Activated CD8-positive, alpha-beta memory T cell treated with anti-CD3 and anti-CD28 coated beads, Interleukin-2, amount 50 U/mL, for 1 hour (primary cell): ENCODE results near the gene MYO7B.

ENCODE experiments used
- DNase-seq: peaks from one replicate; pipeline ENCODE4 v3.0.0-alpha.2; 2020; ENCODE audit errors: extremely low read depth

MYO7B gene

GRCh38 chr2:127535422-127535901 lies at the start of gene MYO7B:
MYO7B (plus strand) TSS chr2:127535683; CDS start chr2:127559723, 24,040 bp downstream.
- DNase-seq, result no peak

GRCh38 chr2:127485694-127486071 lies 49.8 kb upstream of the MYO7B start:
- no peak for DNase-seq

DNA sequence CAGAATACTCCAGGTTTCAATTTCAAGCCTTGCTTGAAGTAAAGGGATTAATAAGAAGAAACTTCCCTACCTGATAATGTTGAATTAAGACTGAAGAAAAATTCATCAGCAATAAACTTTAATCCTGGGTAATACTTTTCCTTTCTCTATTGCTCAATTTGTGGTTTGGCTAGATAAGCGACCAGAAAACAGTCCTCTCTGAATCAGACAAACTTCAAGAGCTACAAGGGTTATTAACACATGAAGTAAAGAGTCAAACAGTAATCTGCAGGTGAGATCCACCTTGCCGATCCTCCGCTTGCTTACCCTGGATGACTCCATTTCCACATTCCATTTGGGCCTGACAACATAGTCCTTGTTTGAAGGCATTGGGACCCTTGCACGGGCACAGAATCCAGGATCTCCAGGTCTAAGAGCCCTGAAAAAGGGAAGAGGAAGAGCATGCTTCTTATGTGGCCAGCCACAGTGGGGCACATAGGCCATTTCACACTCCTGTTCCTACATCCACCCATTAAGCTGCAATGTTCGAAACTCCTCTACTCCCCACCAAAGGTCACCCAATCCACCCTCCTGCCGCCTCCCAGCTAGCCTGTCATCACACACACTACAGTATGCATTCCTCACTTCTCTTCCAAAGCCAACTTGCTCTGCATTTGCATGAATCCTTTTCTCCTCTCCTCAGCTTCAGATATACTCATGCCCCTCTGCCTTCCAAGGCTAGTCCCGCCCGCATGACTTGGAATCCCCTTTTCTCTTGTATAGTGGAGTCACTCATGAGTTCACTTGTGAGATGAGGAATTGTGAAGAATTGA lies 49.0 kb upstream of the MYO7B start:
- DNase-seq, result no peak

DNA sequence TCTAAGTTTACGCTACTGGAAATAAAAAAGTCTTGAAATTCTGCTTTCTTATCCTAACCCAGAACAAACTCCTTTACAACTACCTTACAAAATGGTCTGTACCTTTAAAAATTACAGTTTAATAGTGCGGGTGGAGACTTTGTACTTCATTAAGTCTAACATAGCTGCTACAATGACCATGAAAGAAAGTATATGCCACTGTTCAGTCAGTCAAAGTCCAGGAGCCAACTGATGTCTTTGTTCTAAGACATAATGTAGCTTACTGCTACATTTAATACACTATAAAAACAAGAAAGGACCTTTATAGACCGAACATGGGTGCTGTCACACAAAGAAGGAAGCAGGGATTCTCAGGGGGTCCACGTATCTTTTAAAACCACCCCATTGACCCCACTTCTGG lies 45.2 kb upstream of the MYO7B start:
- no peak for DNase-seq

DNA sequence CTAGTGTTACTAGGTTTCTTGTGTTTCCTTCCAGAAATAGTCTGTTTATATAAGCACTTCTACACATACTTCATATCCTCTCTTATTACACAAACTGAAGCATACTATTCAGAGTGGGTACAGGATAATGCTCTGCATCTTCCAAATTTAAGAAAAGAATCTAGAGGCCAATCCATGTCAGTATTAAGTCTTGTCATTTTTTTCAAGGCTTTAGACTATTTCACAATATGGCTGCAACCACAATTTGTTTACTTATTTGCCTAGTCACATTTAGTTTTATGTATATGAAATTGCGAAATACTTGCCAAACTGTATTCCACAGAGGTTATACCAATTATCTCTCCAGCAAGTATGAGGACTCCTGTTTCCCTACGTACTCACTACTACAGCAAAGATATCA lies 37.1 kb upstream of the MYO7B start:
- DNase-seq, result no peak

GRCh38 chr2:127503491-127503890 lies 32.0 kb upstream of the MYO7B start:
- DNase-seq, result no peak

GRCh38 chr2:127504552-127505430 lies 30.7 kb upstream of the MYO7B start:
- DNase-seq, result no peak

GRCh38 chr2:127506510-127506909 lies 29.0 kb upstream of the MYO7B start:
- no peak for DNase-seq

DNA sequence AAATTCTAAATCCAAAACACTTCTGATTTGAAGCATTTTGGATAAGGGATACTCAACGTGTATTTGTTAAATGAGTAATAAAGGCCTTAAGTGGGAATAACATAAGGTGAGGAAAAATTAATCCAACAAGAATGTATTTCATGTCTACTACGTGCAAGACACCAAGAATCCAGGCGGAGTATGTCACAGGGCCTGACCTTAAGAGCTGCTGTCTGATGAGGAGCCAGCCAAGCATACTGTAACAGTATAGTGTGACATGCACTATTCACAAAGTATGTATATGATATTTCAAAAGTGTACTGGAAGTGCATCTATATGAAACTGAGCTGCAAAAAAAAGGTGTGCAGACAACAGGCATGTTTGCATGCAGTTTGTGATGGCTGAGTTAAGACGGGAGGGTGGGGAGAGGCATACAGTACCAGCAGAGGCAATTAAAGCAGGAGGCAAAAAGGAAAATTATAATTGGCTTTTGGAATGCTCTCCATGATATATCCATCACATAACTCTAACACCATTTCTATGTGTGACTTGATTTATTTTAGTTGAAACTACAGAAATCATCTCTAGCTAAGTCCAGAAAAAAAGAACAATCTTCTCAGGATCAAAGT lies 27.4 kb upstream of the MYO7B start:
- no peak for DNase-seq

- no peak for DNase-seq
These were observed 26.9 kb upstream of the MYO7B start for GRCh38 chr2:127508631-127509034.

- no peak for DNase-seq
These were observed 25.4 kb upstream of the MYO7B start for GRCh38 chr2:127510073-127510472.

- no peak for DNase-seq
These were observed 24.3 kb upstream of the MYO7B start for GRCh38 chr2:127511090-127511695.

DNA sequence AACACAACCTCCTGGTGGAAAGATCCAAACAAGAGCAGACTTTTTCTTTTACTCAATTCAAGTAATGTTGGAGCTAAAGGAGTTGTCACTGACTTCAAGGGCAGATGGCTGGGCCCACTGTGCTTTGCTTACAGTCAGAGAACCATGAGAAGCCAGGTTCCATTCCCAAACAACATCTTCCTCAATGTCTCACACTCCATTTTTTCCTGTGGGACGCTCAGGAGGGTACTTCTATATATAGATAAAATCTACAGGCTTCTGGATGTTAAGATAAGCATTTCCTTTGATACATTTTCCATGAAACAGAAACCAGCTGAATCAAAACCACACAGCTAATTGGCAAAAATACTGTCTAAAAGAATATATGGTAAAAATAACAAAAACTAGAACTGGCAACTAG lies 23.6 kb upstream of the MYO7B start:
- no peak for DNase-seq

- DNase-seq, result no peak
These were observed 23.1 kb upstream of the MYO7B start for GRCh38 chr2:127512362-127512761.

DNA sequence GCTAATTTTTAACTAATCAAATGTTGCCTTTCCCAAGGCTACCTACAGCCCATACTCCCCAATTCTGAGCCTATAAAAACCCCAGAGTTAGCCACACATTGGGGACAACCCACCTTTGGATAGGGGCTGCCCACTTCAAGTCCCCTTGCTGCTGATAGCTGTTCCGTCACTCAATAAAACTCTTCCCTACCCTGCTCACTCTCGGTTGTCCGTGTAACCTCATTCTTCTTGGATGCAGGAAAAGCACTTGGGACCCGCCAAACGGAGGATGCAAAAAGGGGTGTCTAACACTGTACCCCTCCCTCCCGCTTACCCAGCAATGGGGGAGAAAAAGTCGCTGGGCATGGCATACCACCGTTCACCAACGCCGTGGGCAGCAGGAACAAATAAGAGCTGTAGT lies 21.4 kb upstream of the MYO7B start:
- DNase-seq, result no peak

- no peak for DNase-seq
These were observed 21.0 kb upstream of the MYO7B start for GRCh38 chr2:127514485-127514884.

GRCh38 chr2:127515383-127515915 lies 20.0 kb upstream of the MYO7B start:
- DNase-seq, result no peak

GRCh38 chr2:127516041-127516762 lies 19.3 kb upstream of the MYO7B start:
- no peak for DNase-seq

- no peak for DNase-seq
These were observed 18.0 kb upstream of the MYO7B start for GRCh38 chr2:127517465-127517864.

DNA sequence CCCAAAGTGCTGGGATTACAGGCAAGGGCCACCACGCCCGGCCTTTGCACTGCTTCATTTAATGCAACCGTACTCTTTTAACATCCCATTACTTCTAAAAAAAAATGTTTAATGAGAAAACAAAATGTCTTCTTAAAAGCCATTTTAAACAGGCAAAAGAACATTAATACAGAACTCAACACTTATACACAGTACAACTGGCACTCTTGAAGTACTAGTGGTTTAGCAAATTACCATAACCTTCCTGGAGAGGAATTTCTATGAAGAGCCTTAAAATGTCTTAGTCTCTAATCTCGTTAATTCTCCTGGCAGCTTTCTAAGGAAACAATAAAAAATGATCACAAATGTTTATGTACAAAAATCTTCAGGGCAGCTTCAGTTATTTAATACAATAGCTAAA lies 15.1 kb upstream of the MYO7B start:
- DNase-seq, result no peak
